Psoas muscle (tissue), 8 donors: ENCODE data around the gene NANOS3. TPM values are rescaled to one million over a fixed set of nuclear protein-coding genes. Genes with fewer than 3 reads are reported as not detected.

ENCODE experiments used
- ATAC-seq, 4 donors: fragments of 200-7000 bp; cut with Tn5 transposase; one replicate each; pipeline ENCODE4 v1.9.1; 2020; ENCODE audit warnings: moderate library complexity in 3 of 4, mild to moderate bottlenecking in 2 of 4
- DNase-seq, 2 donors: peaks; one replicate each; pipeline ENCODE4 v3.0.0-alpha.2; 2020
- H3K27ac ChIP-seq: fragments of 200-600 bp; one replicate; pipeline ENCODE4 v1.8.0; 2022
- H3K27me3 ChIP-seq, 3 donors: fragments of 200-600 bp in 1 of 3; one replicate each; pipeline versions ENCODE4 v1.6.1 to v1.8.0; 2013 to 2022; ENCODE audit warnings: low read length in 2 of 3, mild to moderate bottlenecking in 2 of 3, moderate library complexity in 1 of 3; ENCODE audit not compliant: insufficient read depth in 3 of 3
- H3K36me3 ChIP-seq, 2 donors: fragments of 200-600 bp in 1 of 2; one replicate each; pipeline versions ENCODE4 v1.6.1 to v1.8.0; 2013 to 2022; ENCODE audit warnings: low read depth in 1 of 2, mild to moderate bottlenecking in 1 of 2, moderate library complexity in 1 of 2; ENCODE audit not compliant: insufficient read depth in 1 of 2
- H3K4me1 ChIP-seq: fragments of 200-600 bp; one replicate; pipeline ENCODE4 v1.8.0; 2022
- H3K4me3 ChIP-seq: fragments of 200-600 bp; one replicate; pipeline ENCODE4 v1.8.0; 2022; ENCODE audit warnings: mild to moderate bottlenecking
- H3K9me3 ChIP-seq: fragments of 200-600 bp; one replicate; pipeline ENCODE4 v1.8.0; 2022
- CTCF ChIP-seq: fragments of 200-600 bp; IDR thresholded peaks from one replicate; pipeline ENCODE4 v1.8.0; 2022; ENCODE audit warnings: antibody characterized with exemption
- WGBS, 3 donors: extraction: QIAGEN DNeasy Blood & Tissue Kit; methylation state at CpG; one replicate each; pipeline versions ENCODE4 v1.1.6 to v1.1.7; 2013; 5-methylcytosine and 5-hydroxymethylcytosine counted together
- intact Hi-C, 2 donors: fragments of 100-400 bp; cut with DNase I; formaldehyde crosslinking; loops; one replicate each; pipeline versions ENCODE4 v1.11.0 to v1.14.2; 2022
- polyA plus RNA-seq, 3 donors: library from polyadenylated mRNA; stranded (reverse); fragments of 200-250 nt; gene quantifications; one replicate each; pipeline ENCODE4 v1.2.3, GENCODE V29; 2013
- total RNA-seq, 4 donors: library from RNA; stranded (reverse); fragmentation: NEBNext Ultra II Directional in 2 of 4; extraction: Animal tissue kit (Norgen Biotek cat#: 25700) in 2 of 4; gene quantifications; one replicate each; pipeline versions ENCODE4 v1.2.1 to v1.2.4, GENCODE V29; 2021 to 2023
- donor health status: healthy with polysubstance abuse.
- donor health status: DM: no; HTN: no; CAD: no; lungs with moderate emphysema.
- donor health status: Bipolar disorder and iron deficiency.
- donor health status: healthy.
- donor health status: DM: yes; HTN: yes; CAD: no.
- donor health status: DM: no; HTN: no; CAD: no.
- donor health status: DM: no; HTN: no; CAD: no.
- donor health status: DM: yes; HTN: yes; CAD: no.

Gene NANOS3
- total and polyA plus RNA-seq, 7 donors = not detected

- peak; percentile 98 for TF ChIP-seq CTCF
- intact Hi-C loops = loop anchor here (1.0 to 10.0 kb wide), 4 partner anchors 162 to 464 kb away; partner anchors contain the start of gene MISP3 (in 1 of the 2)
- ATAC-seq = peak; percentile 98 to 100 (median 98)
- Histone ChIP-seq H3K4me1 (peaks cover 15% of the 10 kb centered on the region), H3K36me3 (no peaks in the 10 kb centered on the region), H3K4me3 (peak overlapping the region; percentile 53), H3K9me3 (no peaks in the 10 kb centered on the region), H3K27me3 (no peaks in the 10 kb centered on the region), H3K27ac (peak overlapping the region; percentile 83)
- 7 to 10% (median 9%) methylated on average over 29 to 34 of the region's 34 CpGs for WGBS, 3 donors
- peak; percentile 99 for DNase-seq
Observed at GRCh38 chr19:13880059-13881043, 3.4 kb downstream of the NANOS3 start.

GRCh38 chr19:13881251-13881691, 4.3 kb downstream of the NANOS3 start:
- no peak overlapping the region for H3K4me3 ChIP-seq
- peak overlapping the region; percentile 53 for H3K27ac ChIP-seq
- WGBS, 3 donors = 54 to 63% (median 56%) methylated on average over 12 of the region's 12 CpGs

GRCh38 chr19:13881692-13882418, 4.9 kb downstream of the NANOS3 start:
- H3K9me3 ChIP-seq = no peaks in the 10 kb centered on the region
- ATAC-seq (no peak), DNase-seq (peak in 1 of 2 donors; percentile 48)
- 49 to 64% (median 53%) methylated on average over 16 to 17 of the region's 17 CpGs for WGBS, 3 donors
- H3K27ac ChIP-seq = peak overlapping the region; percentile 53
- H3K4me1 ChIP-seq = peaks cover 15% of the 10 kb centered on the region
- H3K27me3 ChIP-seq = no peaks in the 10 kb centered on the region
- TF ChIP-seq CTCF = no peak
- intact Hi-C loops = loop anchor here (2.0 to 10.0 kb wide), 3 partner anchors 161 to 463 kb away; partner anchors contain the start of gene MISP3 (in 1 of the 2)
- no peaks in the 10 kb centered on the region for H3K36me3 ChIP-seq
- H3K4me3 ChIP-seq = no peak overlapping the region

More at GRCh38 chr19:13881251-13881691, 4.3 kb downstream of the NANOS3 start:
- no peak for TF ChIP-seq CTCF
- ATAC-seq = no peak
- Histone ChIP-seq H3K4me1 (peaks cover 15% of the 10 kb centered on the region), H3K27me3 (no peaks in the 10 kb centered on the region), H3K36me3 (no peaks in the 10 kb centered on the region), H3K9me3 (no peaks in the 10 kb centered on the region)
- no peak for DNase-seq
- intact Hi-C loops = loop anchor here (2.0 to 10.0 kb wide), 3 partner anchors 162 to 464 kb away; partner anchors contain the start of gene MISP3 (in 1 of the 2)

GRCh38 chr19:13882419-13882795, 5.5 kb downstream of the NANOS3 start:
- WGBS, 3 donors = 87 to 88% (median 88%) methylated on average over 5 of the region's 5 CpGs
- no peaks in the 10 kb centered on the region for H3K27me3 ChIP-seq
- DNase-seq (no peak), ATAC-seq (no peak)
- H3K36me3 ChIP-seq = no peaks in the 10 kb centered on the region
- H3K9me3 ChIP-seq = no peaks in the 10 kb centered on the region
- peak overlapping the region; percentile 53 for H3K27ac ChIP-seq
- H3K4me3 ChIP-seq = no peak overlapping the region
- intact Hi-C loops = loop anchor here (5.0 to 10.0 kb wide), 2 partner anchors 190 to 462 kb away; partner anchors contain the start of gene MISP3 (in 1 of the 2)
- peaks cover 15% of the 10 kb centered on the region for H3K4me1 ChIP-seq
- TF ChIP-seq CTCF = no peak
